HCT116 (cell line): Measurements from ENCODE around the gene STK39. TPM values are rescaled to one million over a fixed set of nuclear protein-coding genes. Genes with fewer than 3 reads are reported as not detected.

Experiments
- ATAC-seq: fragments of 200-7000 bp; cut with Tn5 transposase; 2 replicates; pipeline ENCODE4 v1.9.1; 2020; ENCODE audit warnings: mild to moderate bottlenecking, moderate library complexity
- BruUV-seq: library from RNA; stranded (reverse); fragments of 400-500 nt; replicated peaks from 2 replicates; lab custom pipeline; 2021; lab: Mats Ljungman, UMichigan
- CTCF ChIA-PET: fragments of 300-600 bp; sonication (Branson Sonifier 250); formaldehyde crosslinking; loops from one replicate; lab custom pipeline; 2021; ENCODE audit warnings: antibody characterized with exemption; lab: Charles Lee
- POLR2A ChIA-PET: fragments of 300-600, 350-600 bp; sonication (Branson Sonifier 250); formaldehyde crosslinking; loops from one replicate; lab custom pipeline; 2021; ENCODE audit warnings: antibody characterized with exemption; lab: Charles Lee
- RAD21 ChIA-PET, 2 experiments: fragments of 300-600 bp; sonication (Branson Sonifier 250); formaldehyde crosslinking; loops; one replicate each; lab custom pipeline; 2023; ENCODE audit warnings: low total read pairs in 2 of 2; ENCODE audit not compliant: uncharacterized antibody in 2 of 2, unreplicated experiment in 2 of 2, low non-redundant PET in 1 of 2; lab: Charles Lee
- DNase-seq: peaks from one replicate; pipeline ENCODE4 v3.0.0-alpha.2; 2010; ENCODE audit warnings: low read depth, low spot score
- H2AFZ ChIP-seq: fragments of 200-600 bp; shearing (Covaris generic), sonication (generic); 2 replicates; pipeline ENCODE4 v1.6.1; 2017; ENCODE audit warnings: low read depth, mixed run types, mixed read lengths, antibody characterized with exemption, low read length; ENCODE audit not compliant: poor library complexity, severe bottlenecking
- H3K27ac ChIP-seq: 2 replicates; pipeline ENCODE4 v1.5.1; 2012; ENCODE audit warnings: low read depth, low read length
- H3K27me3 ChIP-seq: fragments of 200-600 bp; sonication (generic); 2 replicates; pipeline ENCODE4 v1.6.1; 2016; ENCODE audit warnings: mixed run types, low read length, mixed read lengths; ENCODE audit not compliant: insufficient read depth
- H3K36me3 ChIP-seq, 2 experiments: fragments of 200-500 bp in 1 of 2; fragments of 200-600 bp in 1 of 2; sonication (Bioruptor generic) in 1 of 2; sonication (generic) in 1 of 2; 2 replicates each; pipeline versions ENCODE4 v1.5.1 to v1.6.1; 2014 to 2016; ENCODE audit warnings: low read length in 2 of 2, inconsistent platforms in 1 of 2, mixed read lengths in 1 of 2, mixed run types in 1 of 2; ENCODE audit not compliant: insufficient read depth in 2 of 2, control insufficient read depth in 1 of 2
- H3K4me1 ChIP-seq, 2 experiments: fragments of 200-600 bp in 1 of 2; sonication (generic) in 1 of 2; 2 replicates each; pipeline versions ENCODE4 v1.5.1 to v1.6.1; 2012 to 2017; ENCODE audit warnings: low read length in 2 of 2, inconsistent platforms in 1 of 2, mild to moderate bottlenecking in 1 of 2, mixed read lengths in 1 of 2, mixed run types in 1 of 2, moderate library complexity in 1 of 2; ENCODE audit not compliant: insufficient read depth in 2 of 2, control insufficient read depth in 1 of 2
- H3K4me2 ChIP-seq: fragments of 200-600 bp; sonication (generic); 2 replicates; pipeline ENCODE4 v1.6.1; 2017; ENCODE audit warnings: mixed run types, low read length, mixed read lengths
- H3K4me3 ChIP-seq, 2 experiments: fragments of 200-600 bp in 1 of 2; sonication (generic) in 1 of 2; replicated peaks in 1 of 2; 2 replicates each; pipeline ENCODE4 v1.5.1; 2011 to 2016; ENCODE audit warnings: low read length in 2 of 2, control low read depth in 1 of 2, low read depth in 1 of 2, mild to moderate bottlenecking in 1 of 2, mixed read lengths in 1 of 2, mixed run types in 1 of 2
- H3K79me2 ChIP-seq: fragments of 200-600 bp; sonication (generic); 2 replicates; pipeline ENCODE4 v1.6.1; 2017; ENCODE audit warnings: mild to moderate bottlenecking, mixed run types, low read length, moderate library complexity, mixed read lengths; ENCODE audit not compliant: insufficient read depth
- H3K9ac ChIP-seq: fragments of 200-600 bp; sonication (generic); 2 replicates; pipeline ENCODE4 v1.6.1; 2016; ENCODE audit warnings: low read length, mixed read lengths
- H3K9me2 ChIP-seq: fragments of 200-600 bp; sonication (generic), shearing (Covaris generic); 2 replicates; pipeline ENCODE4 v1.6.1; 2017; ENCODE audit warnings: mixed run types, mild to moderate bottlenecking, moderate library complexity; ENCODE audit not compliant: insufficient read depth
- H3K9me3 ChIP-seq, 2 experiments: fragments of 200-500 bp in 1 of 2; fragments of 200-600 bp in 1 of 2; sonication (Bioruptor generic) in 1 of 2; sonication (generic) in 1 of 2; 2 replicates each; pipeline ENCODE4 v1.6.1; 2014 to 2017; ENCODE audit warnings: low read length in 2 of 2, mixed read lengths in 2 of 2, inconsistent platforms in 1 of 2, low read depth in 1 of 2, mild to moderate bottlenecking in 1 of 2, mixed run types in 1 of 2, moderate library complexity in 1 of 2; ENCODE audit not compliant: control insufficient read depth in 1 of 2, insufficient read depth in 1 of 2
- H4K20me1 ChIP-seq: fragments of 200-600 bp; sonication (generic), shearing (Covaris generic); 2 replicates; pipeline ENCODE4 v1.6.1; 2017; ENCODE audit warnings: mixed run types, mild to moderate bottlenecking, moderate library complexity; ENCODE audit not compliant: insufficient read depth
- EGR1 ChIP-seq: IDR thresholded peaks from 2 replicates; pipeline ENCODE4 v1.6.1; 2012; ENCODE audit warnings: low read depth
- EZH2phosphoT487 ChIP-seq: fragments of 200-600 bp; IDR thresholded peaks from 2 replicates; pipeline ENCODE4 v1.6.1; 2018; ENCODE audit warnings: antibody characterized with exemption, borderline replicate concordance
- POLR2A ChIP-seq: IDR thresholded peaks from 2 replicates; pipeline ENCODE4 v1.7.0; 2011; ENCODE audit warnings: borderline replicate concordance; ENCODE audit not compliant: insufficient read depth, insufficient read length; ENCODE audit errors: extremely low read depth
- POLR2AphosphoS5 ChIP-seq: IDR thresholded peaks from 2 replicates; pipeline ENCODE4 v1.6.1; 2011; ENCODE audit warnings: mild to moderate bottlenecking, low read depth, low read length, moderate library complexity
- RAD21 ChIP-seq: IDR thresholded peaks from 2 replicates; pipeline ENCODE4 v1.6.1; 2012; ENCODE audit warnings: low read depth, mild to moderate bottlenecking
- SIN3A ChIP-seq: IDR thresholded peaks from 2 replicates; pipeline ENCODE4 v1.6.1; 2012; ENCODE audit warnings: low read depth
- SP1 ChIP-seq: IDR thresholded peaks from 2 replicates; pipeline ENCODE4 v1.6.1; 2012; ENCODE audit warnings: low read depth
- SRF ChIP-seq: IDR thresholded peaks from 2 replicates; pipeline ENCODE4 v1.6.1; 2012; ENCODE audit warnings: low read depth
- TCF7L2 ChIP-seq: IDR thresholded peaks from 2 replicates; pipeline ENCODE4 v1.7.0; 2011; ENCODE audit warnings: borderline replicate concordance, inconsistent platforms; ENCODE audit not compliant: insufficient read depth, insufficient read length; ENCODE audit errors: extremely low read depth
- YY1 ChIP-seq: IDR thresholded peaks from 2 replicates; pipeline ENCODE4 v1.6.1; 2011; ENCODE audit warnings: low read length, low read depth, moderate library complexity, mild to moderate bottlenecking; ENCODE audit not compliant: insufficient replicate concordance; ENCODE audit errors: extremely low read depth
- ZFX ChIP-seq: fragments of 450-650 bp; IDR thresholded peaks from 2 replicates; pipeline ENCODE4 v1.6.1; 2017
- ZNF274 ChIP-seq: fragments of 200-500 bp; sonication (Bioruptor generic); IDR thresholded peaks from 2 replicates; pipeline ENCODE4 v1.6.1; 2014; ENCODE audit warnings: mild to moderate bottlenecking, low read depth, low read length, inconsistent platforms
- intact Hi-C: fragments of 100-400 bp; cut with micrococcal nuclease; formaldehyde crosslinking; loops from 2 replicates; pipeline ENCODE4 v1.10.0; 2022
- total RNA-seq: library from RNA; stranded (reverse); gene quantifications from one replicate; pipeline ENCODE4 v1.2.1, GENCODE V29; 2021; ENCODE audit not compliant: unreplicated experiment
- TF ChIP-seq, protein P1 (sequence below): IDR thresholded peaks from 2 replicates; pipeline ENCODE4 v1.6.1; 2012
- TF ChIP-seq, protein P2 (sequence below): IDR thresholded peaks from 2 replicates; pipeline ENCODE4 v1.6.1; 2012
- TF ChIP-seq, protein P3 (sequence below), 3 experiments: fragments of 200-600 bp in 1 of 3; sonication (generic) in 1 of 3; IDR thresholded peaks in 2 of 3; conservative IDR thresholded peaks in 1 of 3; 2 replicates each; pipeline ENCODE4 v1.5.1; 2012 to 2017; ENCODE audit warnings: low read depth in 2 of 3, low read length in 2 of 3, antibody characterized with exemption in 1 of 3, borderline replicate concordance in 1 of 3, control low read depth in 1 of 3, mild to moderate bottlenecking in 1 of 3, mixed read lengths in 1 of 3, mixed run types in 1 of 3, moderate library complexity in 1 of 3; ENCODE audit not compliant: insufficient read depth in 1 of 3
- TF ChIP-seq, protein P4 (sequence below): IDR thresholded peaks from 2 replicates; pipeline ENCODE4 v1.6.1; 2011; ENCODE audit warnings: mild to moderate bottlenecking, low read length, moderate library complexity; ENCODE audit not compliant: insufficient replicate concordance; ENCODE audit errors: extremely low read depth
- TF ChIP-seq, protein P5 (sequence below): IDR thresholded peaks from 2 replicates; pipeline ENCODE4 v1.6.1; 2012; ENCODE audit warnings: low read depth

The STK39 gene
- total RNA-seq, 1 experiment from 2014 or later, result 118 TPM

DNA sequence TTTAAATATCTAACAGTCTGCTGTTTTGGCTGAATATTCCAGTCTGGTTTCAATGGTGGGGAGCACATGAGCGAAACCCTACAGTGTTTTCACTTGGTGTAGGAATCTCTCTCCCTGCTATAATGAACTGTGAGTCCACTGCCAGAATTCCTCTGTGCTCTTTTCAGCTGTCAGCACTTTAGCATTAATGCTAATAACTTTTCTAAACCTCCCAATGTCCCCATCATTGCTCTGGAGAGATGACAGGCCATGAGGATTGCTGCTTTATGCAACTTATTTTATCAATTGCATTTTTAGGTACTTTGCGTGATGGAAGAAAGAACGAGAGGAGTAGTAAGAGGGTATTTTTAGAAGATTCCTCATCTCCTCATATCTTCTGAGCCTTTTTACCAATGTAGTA, 25.3 kb downstream of the STK39 start:
- Histone ChIP-seq H3K79me2 (peaks cover 95% of the 10 kb centered on the region), H3K4me3 (no peak overlapping the region), H3K36me3 (no peaks in the 10 kb centered on the region), H3K9me2 (no peaks in the 10 kb centered on the region), H3K4me2 (peak overlapping the region; percentile 48), H3K9ac (peak overlapping the region; percentile 43), H2AFZ (no peak overlapping the region), H3K27ac (peak overlapping the region; percentile 99), H3K27me3 (no peaks in the 10 kb centered on the region), H3K9me3 (no peaks in the 10 kb centered on the region), H3K4me1 (peaks cover 79 to 98% of the 10 kb centered on the region in 2 experiments), H4K20me1 (no peaks in the 10 kb centered on the region)
- ATAC-seq (no peak), DNase-seq (no peak)
- intact Hi-C loops, result no loop called here
- no TSS peak for BruUV-seq
- ChIA-PET CTCF (interaction anchor here (0.6 kb wide), 1 partner anchor 627 kb away, joined by 3 read pairs; no protein-coding TSS in a partner anchor), RAD21 (interaction anchor here in 1 of 2 experiments (0.6 kb wide), 1 partner anchor 121 kb away, joined by 3 read pairs; no protein-coding TSS in a partner anchor), POLR2A (no interaction called here)
- TF ChIP-seq TCF7L2 (no peak), RAD21 (no peak), EGR1 (no peak), SIN3A (no peak), ZFX (no peak), ZNF274 (no peak), EZH2phosphoT487 (no peak), POLR2AphosphoS5 (no peak), SRF (no peak), POLR2A (no peak), SP1 (no peak), YY1 (no peak)
- TF ChIP-seq, protein P1, sequence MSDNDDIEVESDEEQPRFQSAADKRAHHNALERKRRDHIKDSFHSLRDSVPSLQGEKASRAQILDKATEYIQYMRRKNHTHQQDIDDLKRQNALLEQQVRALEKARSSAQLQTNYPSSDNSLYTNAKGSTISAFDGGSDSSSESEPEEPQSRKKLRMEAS, result no peak
- TF ChIP-seq, protein P2, sequence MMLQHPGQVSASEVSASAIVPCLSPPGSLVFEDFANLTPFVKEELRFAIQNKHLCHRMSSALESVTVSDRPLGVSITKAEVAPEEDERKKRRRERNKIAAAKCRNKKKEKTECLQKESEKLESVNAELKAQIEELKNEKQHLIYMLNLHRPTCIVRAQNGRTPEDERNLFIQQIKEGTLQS, result no peak
- TF ChIP-seq, protein P3, sequence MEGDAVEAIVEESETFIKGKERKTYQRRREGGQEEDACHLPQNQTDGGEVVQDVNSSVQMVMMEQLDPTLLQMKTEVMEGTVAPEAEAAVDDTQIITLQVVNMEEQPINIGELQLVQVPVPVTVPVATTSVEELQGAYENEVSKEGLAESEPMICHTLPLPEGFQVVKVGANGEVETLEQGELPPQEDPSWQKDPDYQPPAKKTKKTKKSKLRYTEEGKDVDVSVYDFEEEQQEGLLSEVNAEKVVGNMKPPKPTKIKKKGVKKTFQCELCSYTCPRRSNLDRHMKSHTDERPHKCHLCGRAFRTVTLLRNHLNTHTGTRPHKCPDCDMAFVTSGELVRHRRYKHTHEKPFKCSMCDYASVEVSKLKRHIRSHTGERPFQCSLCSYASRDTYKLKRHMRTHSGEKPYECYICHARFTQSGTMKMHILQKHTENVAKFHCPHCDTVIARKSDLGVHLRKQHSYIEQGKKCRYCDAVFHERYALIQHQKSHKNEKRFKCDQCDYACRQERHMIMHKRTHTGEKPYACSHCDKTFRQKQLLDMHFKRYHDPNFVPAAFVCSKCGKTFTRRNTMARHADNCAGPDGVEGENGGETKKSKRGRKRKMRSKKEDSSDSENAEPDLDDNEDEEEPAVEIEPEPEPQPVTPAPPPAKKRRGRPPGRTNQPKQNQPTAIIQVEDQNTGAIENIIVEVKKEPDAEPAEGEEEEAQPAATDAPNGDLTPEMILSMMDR (IDR thresholded peaks at IDR 0.05 in 2 of 3, conservative IDR thresholded peaks at IDR 0.05 in 1 of 3; ENCODE audit: borderline replicate concordance in 1 of 3, insufficient read depth in 1 of 3, low read depth in 2 of 3, low read length in 2 of 3), result no peak
- TF ChIP-seq, protein P4, sequence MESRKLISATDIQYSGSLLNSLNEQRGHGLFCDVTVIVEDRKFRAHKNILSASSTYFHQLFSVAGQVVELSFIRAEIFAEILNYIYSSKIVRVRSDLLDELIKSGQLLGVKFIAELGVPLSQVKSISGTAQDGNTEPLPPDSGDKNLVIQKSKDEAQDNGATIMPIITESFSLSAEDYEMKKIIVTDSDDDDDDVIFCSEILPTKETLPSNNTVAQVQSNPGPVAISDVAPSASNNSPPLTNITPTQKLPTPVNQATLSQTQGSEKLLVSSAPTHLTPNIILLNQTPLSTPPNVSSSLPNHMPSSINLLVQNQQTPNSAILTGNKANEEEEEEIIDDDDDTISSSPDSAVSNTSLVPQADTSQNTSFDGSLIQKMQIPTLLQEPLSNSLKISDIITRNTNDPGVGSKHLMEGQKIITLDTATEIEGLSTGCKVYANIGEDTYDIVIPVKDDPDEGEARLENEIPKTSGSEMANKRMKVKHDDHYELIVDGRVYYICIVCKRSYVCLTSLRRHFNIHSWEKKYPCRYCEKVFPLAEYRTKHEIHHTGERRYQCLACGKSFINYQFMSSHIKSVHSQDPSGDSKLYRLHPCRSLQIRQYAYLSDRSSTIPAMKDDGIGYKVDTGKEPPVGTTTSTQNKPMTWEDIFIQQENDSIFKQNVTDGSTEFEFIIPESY, result no peak
- TF ChIP-seq, protein P5, sequence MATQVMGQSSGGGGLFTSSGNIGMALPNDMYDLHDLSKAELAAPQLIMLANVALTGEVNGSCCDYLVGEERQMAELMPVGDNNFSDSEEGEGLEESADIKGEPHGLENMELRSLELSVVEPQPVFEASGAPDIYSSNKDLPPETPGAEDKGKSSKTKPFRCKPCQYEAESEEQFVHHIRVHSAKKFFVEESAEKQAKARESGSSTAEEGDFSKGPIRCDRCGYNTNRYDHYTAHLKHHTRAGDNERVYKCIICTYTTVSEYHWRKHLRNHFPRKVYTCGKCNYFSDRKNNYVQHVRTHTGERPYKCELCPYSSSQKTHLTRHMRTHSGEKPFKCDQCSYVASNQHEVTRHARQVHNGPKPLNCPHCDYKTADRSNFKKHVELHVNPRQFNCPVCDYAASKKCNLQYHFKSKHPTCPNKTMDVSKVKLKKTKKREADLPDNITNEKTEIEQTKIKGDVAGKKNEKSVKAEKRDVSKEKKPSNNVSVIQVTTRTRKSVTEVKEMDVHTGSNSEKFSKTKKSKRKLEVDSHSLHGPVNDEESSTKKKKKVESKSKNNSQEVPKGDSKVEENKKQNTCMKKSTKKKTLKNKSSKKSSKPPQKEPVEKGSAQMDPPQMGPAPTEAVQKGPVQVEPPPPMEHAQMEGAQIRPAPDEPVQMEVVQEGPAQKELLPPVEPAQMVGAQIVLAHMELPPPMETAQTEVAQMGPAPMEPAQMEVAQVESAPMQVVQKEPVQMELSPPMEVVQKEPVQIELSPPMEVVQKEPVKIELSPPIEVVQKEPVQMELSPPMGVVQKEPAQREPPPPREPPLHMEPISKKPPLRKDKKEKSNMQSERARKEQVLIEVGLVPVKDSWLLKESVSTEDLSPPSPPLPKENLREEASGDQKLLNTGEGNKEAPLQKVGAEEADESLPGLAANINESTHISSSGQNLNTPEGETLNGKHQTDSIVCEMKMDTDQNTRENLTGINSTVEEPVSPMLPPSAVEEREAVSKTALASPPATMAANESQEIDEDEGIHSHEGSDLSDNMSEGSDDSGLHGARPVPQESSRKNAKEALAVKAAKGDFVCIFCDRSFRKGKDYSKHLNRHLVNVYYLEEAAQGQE, result no peak
